Astrocyte (in vitro differentiated cells and primary cell): ENCODE data around the gene MPP2. TPM values are rescaled to one million over a fixed set of nuclear protein-coding genes. Genes with fewer than 3 reads are reported as not detected.

ENCODE experiments used
- DNase-seq: peaks from one replicate; pipeline ENCODE4 v3.0.0-alpha.2; 2010; ENCODE audit warnings: low read depth
- FAIRE-seq: peaks from 2 replicates; lab custom pipeline; 2011; peaks lifted over from hg19 to GRCh38; lab: Jason Lieb, UNC
- H2AFZ ChIP-seq: 2 replicates; pipeline ENCODE4 v1.6.0; 2012; ENCODE audit warnings: low read depth, low read length, inconsistent platforms
- H3K27ac ChIP-seq: 2 replicates; pipeline ENCODE4 v1.5.1; 2011; ENCODE audit warnings: low read depth, low read length, inconsistent platforms
- H3K27me3 ChIP-seq: 2 replicates; pipeline ENCODE4 v1.6.0; 2011; ENCODE audit warnings: low read length, inconsistent platforms; ENCODE audit not compliant: insufficient read depth
- H3K36me3 ChIP-seq: 2 replicates; pipeline ENCODE4 v1.5.1; 2011; ENCODE audit warnings: low read length, inconsistent platforms; ENCODE audit not compliant: insufficient read depth
- H3K4me1 ChIP-seq: 2 replicates; pipeline ENCODE4 v1.5.1; 2011; ENCODE audit warnings: low read length, inconsistent platforms; ENCODE audit not compliant: insufficient read depth
- H3K4me2 ChIP-seq: 2 replicates; pipeline ENCODE4 v1.6.0; 2012; ENCODE audit warnings: low read length, inconsistent platforms
- H3K4me3 ChIP-seq: 2 replicates; pipeline ENCODE4 v1.5.1; 2011; ENCODE audit warnings: low read depth, mild to moderate bottlenecking, low read length, inconsistent platforms; ENCODE audit not compliant: insufficient read depth
- H3K79me2 ChIP-seq: 2 replicates; pipeline ENCODE4 v1.6.0; 2012; ENCODE audit warnings: mild to moderate bottlenecking, low read length, inconsistent platforms; ENCODE audit not compliant: insufficient read depth
- H3K9ac ChIP-seq: 2 replicates; pipeline ENCODE4 v1.6.0; 2012; ENCODE audit warnings: mild to moderate bottlenecking, low read length, inconsistent platforms
- H3K9me3 ChIP-seq: 2 replicates; pipeline ENCODE4 v1.5.1; 2012; ENCODE audit warnings: low read depth, mild to moderate bottlenecking, low read length, inconsistent platforms; ENCODE audit not compliant: insufficient read depth
- H4K20me1 ChIP-seq: 2 replicates; pipeline ENCODE4 v1.6.0; 2012; ENCODE audit warnings: low read length, inconsistent platforms; ENCODE audit not compliant: insufficient read depth
- H3K27ac Mint-ChIP-seq: one replicate; pipeline ENCODE4 v1.8.0; 2021; ENCODE audit warnings: mild to moderate bottlenecking, mixed read lengths; ENCODE audit not compliant: unreplicated experiment
- H3K27me3 Mint-ChIP-seq: one replicate; pipeline ENCODE4 v1.8.0; 2021; ENCODE audit warnings: low read depth, mixed read lengths; ENCODE audit not compliant: unreplicated experiment
- H3K36me3 Mint-ChIP-seq: one replicate; pipeline ENCODE4 v1.8.0; 2021; ENCODE audit warnings: low read depth, mixed read lengths; ENCODE audit not compliant: unreplicated experiment
- H3K4me1 Mint-ChIP-seq: one replicate; pipeline ENCODE4 v1.8.0; 2021; ENCODE audit warnings: low read depth, mixed read lengths; ENCODE audit not compliant: unreplicated experiment
- H3K4me3 Mint-ChIP-seq: one replicate; pipeline ENCODE4 v1.8.0; 2021; ENCODE audit warnings: mild to moderate bottlenecking, moderate library complexity, mixed read lengths; ENCODE audit not compliant: unreplicated experiment
- H3K9me3 Mint-ChIP-seq: one replicate; pipeline ENCODE4 v1.8.0; 2021; ENCODE audit warnings: mild to moderate bottlenecking, mixed read lengths; ENCODE audit not compliant: unreplicated experiment
- CTCF ChIP-seq: IDR thresholded peaks from 2 replicates; pipeline ENCODE4 v1.5.1; 2011; ENCODE audit warnings: low read depth, mild to moderate bottlenecking, inconsistent platforms, low read length, moderate library complexity; ENCODE audit not compliant: insufficient read depth
- EZH2 ChIP-seq: IDR thresholded peaks from 2 replicates; pipeline ENCODE4 v1.6.1; 2012; ENCODE audit warnings: mild to moderate bottlenecking, low read length, inconsistent platforms; ENCODE audit not compliant: insufficient read depth
- total RNA-seq: library from RNA; stranded (reverse); gene quantifications from 2 replicates; pipeline ENCODE4 v1.2.1, GENCODE V29; 2021

MPP2 gene
- total RNA-seq, 1 donor from 2014 or later = 8.0 TPM

GRCh38 chr17:43834106-43834505 lies 73.2 kb downstream of the MPP2 start:
- no peaks in the 10 kb centered on the region for H3K9me3 ChIP-seq
- H3K79me2 ChIP-seq = no peaks in the 10 kb centered on the region
- TF ChIP-seq EZH2 (no peak), CTCF (no peak)
- no peak overlapping the region for H3K9ac ChIP-seq
- H3K36me3 Mint-ChIP-seq = peaks cover 9% of the 10 kb centered on the region
- peaks cover 5% of the 10 kb centered on the region for H3K36me3 ChIP-seq
- H3K4me1 Mint-ChIP-seq = peaks cover 15% of the 10 kb centered on the region
- H2AFZ ChIP-seq = no peak overlapping the region
- peaks cover 1% of the 10 kb centered on the region for H3K27me3 ChIP-seq
- no peaks in the 10 kb centered on the region for H3K9me3 Mint-ChIP-seq
- no peak overlapping the region for H3K27ac Mint-ChIP-seq
- FAIRE-seq = no peak
- H3K4me3 ChIP-seq = no peak overlapping the region
- H3K4me2 ChIP-seq = peak overlapping the region; percentile 85
- DNase-seq = peak; percentile 42
- peaks cover 29% of the 10 kb centered on the region for H4K20me1 ChIP-seq
- H3K4me3 Mint-ChIP-seq = peak overlapping the region; percentile 83
- H3K27ac ChIP-seq = no peak overlapping the region
- H3K27me3 Mint-ChIP-seq = peaks cover 17% of the 10 kb centered on the region
- peaks cover 15% of the 10 kb centered on the region for H3K4me1 ChIP-seq

- DNase-seq = peak; percentile 33
- no peaks in the 10 kb centered on the region for H3K27me3 ChIP-seq
- Mint-ChIP-seq H3K27ac (no peak within 1 kb of the TSS), H3K9me3 (no peaks in the 10 kb centered on the region), H3K36me3 (peaks cover 11% of the 10 kb centered on the region), H3K4me3 (peak within 1 kb of the TSS; percentile 87), H3K27me3 (peaks cover 21% of the 10 kb centered on the region), H3K4me1 (peaks cover 15% of the 10 kb centered on the region)
- H3K4me2 ChIP-seq = peak within 1 kb of the TSS; percentile 85
- H3K4me3 ChIP-seq = peak within 1 kb of the TSS; percentile 54
- H3K4me1 ChIP-seq = peaks cover 15% of the 10 kb centered on the region
- no peaks in the 10 kb centered on the region for H3K9me3 ChIP-seq
- H4K20me1 ChIP-seq = peaks cover 38% of the 10 kb centered on the region
- TF ChIP-seq CTCF (no peak), EZH2 (no peak)
- H2AFZ ChIP-seq = peak within 1 kb of the TSS; percentile 58
- no peaks in the 10 kb centered on the region for H3K79me2 ChIP-seq
- no peak for FAIRE-seq
- H3K27ac ChIP-seq = no peak within 1 kb of the TSS
- H3K9ac ChIP-seq = peak within 1 kb of the TSS; percentile 77
- H3K36me3 ChIP-seq = peaks cover 13% of the 10 kb centered on the region
Measured at GRCh38 chr17:43832976-43833829, 74.1 kb downstream of the MPP2 start, which contains the start of gene MPP3. Gene MPP3 (minus strand): TSS chr17:43833146. CDS start chr17:43831906, 1,240 bp downstream.
